Nephron progenitor cell (in vitro differentiated cells): ENCODE data around the gene CCDC116.
A peak's percentile ranks its signal among the peaks of the same experiment; 100 is the strongest.

Source experiments
- DNase-seq: peaks from one replicate; pipeline ENCODE4 v3.0.0; 2021
- H3K27ac Mint-ChIP-seq: 2 replicates; pipeline ENCODE4 v1.8.0; 2021; ENCODE audit warnings: mild to moderate bottlenecking, moderate library complexity, mixed read lengths
- H3K27me3 Mint-ChIP-seq: 2 replicates; pipeline ENCODE4 v1.8.0; 2021; ENCODE audit warnings: mild to moderate bottlenecking, low read depth, mixed read lengths; ENCODE audit not compliant: poor library complexity
- H3K36me3 Mint-ChIP-seq: 2 replicates; pipeline ENCODE4 v1.8.0; 2021; ENCODE audit warnings: low read depth, mixed read lengths
- H3K4me1 Mint-ChIP-seq: 2 replicates; pipeline ENCODE4 v1.8.0; 2021; ENCODE audit warnings: mixed read lengths
- H3K4me3 Mint-ChIP-seq: 2 replicates; pipeline ENCODE4 v1.8.0; 2021; ENCODE audit warnings: mild to moderate bottlenecking, moderate library complexity, mixed read lengths
- H3K9me3 Mint-ChIP-seq: 2 replicates; pipeline ENCODE4 v1.8.0; 2021; ENCODE audit warnings: mild to moderate bottlenecking, moderate library complexity, mixed read lengths
- TF ChIP-seq, protein P1 (sequence below): fragments of 200-600 bp; sonication (generic); IDR thresholded peaks from 2 replicates; pipeline ENCODE4 v1.5.0; 2021; ENCODE audit warnings: antibody characterized with exemption

CCDC116 gene

DNA sequence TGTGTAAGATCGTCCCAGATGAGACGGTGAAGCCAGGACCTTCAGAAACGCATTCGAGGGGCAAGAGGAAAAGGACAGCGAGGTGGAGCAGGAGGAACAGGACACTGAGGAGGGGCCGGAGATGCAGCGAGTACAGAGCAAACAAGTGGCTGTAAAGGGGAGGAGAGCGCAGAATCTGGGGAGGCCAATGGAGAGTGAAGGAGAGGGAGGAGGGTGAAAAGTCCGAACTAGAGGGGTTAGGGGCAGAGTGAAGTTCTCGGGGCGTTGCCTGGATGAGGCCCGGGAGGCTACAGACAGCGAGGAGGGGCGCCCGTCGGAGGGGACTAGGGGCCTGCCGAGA, 24.4 kb downstream of the CCDC116 start:
- TF ChIP-seq, protein P1, sequence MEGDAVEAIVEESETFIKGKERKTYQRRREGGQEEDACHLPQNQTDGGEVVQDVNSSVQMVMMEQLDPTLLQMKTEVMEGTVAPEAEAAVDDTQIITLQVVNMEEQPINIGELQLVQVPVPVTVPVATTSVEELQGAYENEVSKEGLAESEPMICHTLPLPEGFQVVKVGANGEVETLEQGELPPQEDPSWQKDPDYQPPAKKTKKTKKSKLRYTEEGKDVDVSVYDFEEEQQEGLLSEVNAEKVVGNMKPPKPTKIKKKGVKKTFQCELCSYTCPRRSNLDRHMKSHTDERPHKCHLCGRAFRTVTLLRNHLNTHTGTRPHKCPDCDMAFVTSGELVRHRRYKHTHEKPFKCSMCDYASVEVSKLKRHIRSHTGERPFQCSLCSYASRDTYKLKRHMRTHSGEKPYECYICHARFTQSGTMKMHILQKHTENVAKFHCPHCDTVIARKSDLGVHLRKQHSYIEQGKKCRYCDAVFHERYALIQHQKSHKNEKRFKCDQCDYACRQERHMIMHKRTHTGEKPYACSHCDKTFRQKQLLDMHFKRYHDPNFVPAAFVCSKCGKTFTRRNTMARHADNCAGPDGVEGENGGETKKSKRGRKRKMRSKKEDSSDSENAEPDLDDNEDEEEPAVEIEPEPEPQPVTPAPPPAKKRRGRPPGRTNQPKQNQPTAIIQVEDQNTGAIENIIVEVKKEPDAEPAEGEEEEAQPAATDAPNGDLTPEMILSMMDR = no peak
- no peak for DNase-seq
- Mint-ChIP-seq H3K4me1 (peaks cover 44% of the 10 kb centered on the region), H3K9me3 (no peaks in the 10 kb centered on the region), H3K27ac (peak overlapping the region; percentile 97), H3K36me3 (peaks cover 9% of the 10 kb centered on the region), H3K27me3 (peaks cover 5% of the 10 kb centered on the region), H3K4me3 (peak overlapping the region; percentile 67)

DNA sequence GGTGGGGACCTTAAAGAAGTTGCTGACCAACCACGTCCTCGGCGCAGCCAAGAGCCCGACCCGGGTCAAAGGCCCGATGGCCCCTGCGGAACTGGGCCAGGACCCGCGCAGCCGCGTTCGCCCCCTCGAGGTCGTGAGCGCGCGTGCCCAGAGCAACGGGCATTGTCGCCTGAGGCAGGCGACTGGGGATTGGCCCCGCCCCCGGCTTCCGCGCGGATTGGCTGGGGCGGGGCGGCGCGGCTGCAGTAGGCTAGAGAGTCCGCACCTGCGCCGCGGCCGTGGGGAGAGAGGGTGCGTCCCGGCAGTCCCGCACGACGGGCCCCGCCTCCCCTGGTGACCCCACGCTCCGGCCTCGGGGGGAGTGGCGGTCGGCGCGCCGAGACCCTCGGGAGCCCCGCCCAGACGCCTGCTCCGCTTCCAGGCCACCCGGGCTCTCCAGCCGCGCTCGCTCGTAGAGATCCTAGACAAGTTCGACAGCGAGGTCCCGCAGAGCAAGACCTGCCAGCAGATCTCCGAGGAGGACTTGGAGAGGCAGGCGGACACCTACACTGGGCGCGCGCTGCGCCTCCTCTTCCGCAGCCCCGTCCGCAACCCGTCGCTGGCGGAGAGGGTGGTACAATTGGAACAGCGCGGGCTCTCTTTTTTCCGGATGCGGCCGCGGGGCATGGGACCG, 24.9 kb downstream of the CCDC116 start:
- H3K4me1 Mint-ChIP-seq = peaks cover 44% of the 10 kb centered on the region
- H3K9me3 Mint-ChIP-seq = no peaks in the 10 kb centered on the region
- peaks cover 6% of the 10 kb centered on the region for H3K27me3 Mint-ChIP-seq
- TF ChIP-seq, protein P1 = no peak
- H3K27ac Mint-ChIP-seq = peak overlapping the region; percentile 97
- peaks cover 9% of the 10 kb centered on the region for H3K36me3 Mint-ChIP-seq
- H3K4me3 Mint-ChIP-seq = peak overlapping the region; percentile 84
- peak; percentile 91 for DNase-seq

DNA sequence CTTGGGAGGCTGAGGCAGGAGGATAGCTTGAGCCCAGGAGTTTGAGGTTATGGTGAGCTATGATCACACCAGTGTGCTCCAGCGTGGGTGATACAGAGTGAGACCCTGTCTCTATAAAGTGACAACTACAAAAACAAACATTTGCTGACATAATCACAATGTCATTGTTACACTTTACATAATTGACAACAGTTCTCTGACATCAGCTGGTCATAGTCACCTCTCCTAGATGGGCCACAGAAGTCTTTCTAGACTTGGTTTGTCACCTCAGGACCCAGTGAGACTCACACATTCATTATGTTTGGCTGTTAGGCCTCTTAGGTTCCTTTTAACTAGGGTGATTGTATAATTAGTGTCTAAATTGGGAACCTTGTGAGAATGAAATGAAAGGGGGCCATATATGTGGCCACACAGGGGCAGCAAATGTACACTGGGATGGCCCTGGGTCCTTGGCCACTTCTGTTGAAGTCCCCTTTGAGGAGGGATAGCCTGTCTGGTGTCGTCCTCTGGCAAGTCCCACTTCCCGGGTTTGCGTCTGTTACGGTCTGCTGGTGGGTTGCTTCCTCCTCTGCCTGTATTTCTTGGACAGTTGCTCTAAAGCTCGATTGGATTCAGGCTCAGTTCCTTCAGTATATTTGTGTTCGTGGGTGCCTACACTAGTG, 27.4 kb downstream of the CCDC116 start:
- Mint-ChIP-seq H3K4me3 (no peak overlapping the region), H3K9me3 (no peaks in the 10 kb centered on the region), H3K27ac (no peak overlapping the region), H3K4me1 (peaks cover 33% of the 10 kb centered on the region), H3K36me3 (no peaks in the 10 kb centered on the region), H3K27me3 (peaks cover 10% of the 10 kb centered on the region)
- TF ChIP-seq, protein P1 = no peak
- DNase-seq = no peak

DNA sequence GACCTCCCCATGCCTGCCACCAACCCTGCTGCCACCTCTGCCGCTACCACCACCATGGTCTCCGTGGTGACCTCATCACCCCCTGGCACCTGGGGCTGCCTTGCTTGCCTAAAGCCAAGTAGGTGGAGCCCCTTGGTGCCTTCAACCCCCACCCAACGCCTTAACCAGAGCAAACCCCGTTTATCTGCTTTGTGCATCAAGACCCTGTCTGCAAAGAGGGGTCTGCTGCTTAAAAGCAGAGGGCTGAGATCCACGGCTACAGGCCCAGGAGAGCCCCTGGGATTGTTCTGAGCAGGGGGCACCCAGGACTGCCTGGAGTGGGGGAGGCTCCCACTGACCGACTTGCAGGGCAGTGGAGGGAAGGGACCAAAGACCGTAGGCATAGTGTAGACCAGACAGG, 28.3 kb downstream of the CCDC116 start:
- no peak for DNase-seq
- Mint-ChIP-seq H3K4me1 (peaks cover 39% of the 10 kb centered on the region), H3K36me3 (no peaks in the 10 kb centered on the region), H3K27me3 (peaks cover 10% of the 10 kb centered on the region), H3K4me3 (no peak overlapping the region), H3K9me3 (no peaks in the 10 kb centered on the region), H3K27ac (no peak overlapping the region)
- TF ChIP-seq, protein P1 = no peak

DNA sequence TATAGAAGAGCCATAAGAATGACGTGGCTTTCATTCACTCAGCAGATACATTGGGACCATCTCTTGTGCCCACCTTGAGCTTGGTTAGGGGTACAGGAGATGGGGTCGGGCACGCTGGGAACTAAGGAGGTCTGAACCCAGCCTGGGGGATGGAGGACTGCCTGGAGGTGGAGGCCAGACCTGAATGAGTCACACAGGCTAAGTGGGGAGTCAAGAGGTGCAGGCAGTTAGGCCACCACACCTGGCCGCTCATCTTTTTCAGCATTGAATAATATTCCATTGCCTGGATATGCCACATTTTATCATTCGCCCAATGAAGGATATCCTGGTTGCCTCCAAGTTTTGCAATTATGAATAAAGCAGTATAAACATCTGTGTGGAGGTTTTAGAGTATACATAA, 29.4 kb downstream of the CCDC116 start:
- TF ChIP-seq, protein P1 = no peak
- H3K9me3 Mint-ChIP-seq = no peaks in the 10 kb centered on the region
- peaks cover 33% of the 10 kb centered on the region for H3K4me1 Mint-ChIP-seq
- no peak overlapping the region for H3K4me3 Mint-ChIP-seq
- no peak for DNase-seq
- no peak overlapping the region for H3K27ac Mint-ChIP-seq
- no peaks in the 10 kb centered on the region for H3K36me3 Mint-ChIP-seq
- H3K27me3 Mint-ChIP-seq = peaks cover 8% of the 10 kb centered on the region

DNA sequence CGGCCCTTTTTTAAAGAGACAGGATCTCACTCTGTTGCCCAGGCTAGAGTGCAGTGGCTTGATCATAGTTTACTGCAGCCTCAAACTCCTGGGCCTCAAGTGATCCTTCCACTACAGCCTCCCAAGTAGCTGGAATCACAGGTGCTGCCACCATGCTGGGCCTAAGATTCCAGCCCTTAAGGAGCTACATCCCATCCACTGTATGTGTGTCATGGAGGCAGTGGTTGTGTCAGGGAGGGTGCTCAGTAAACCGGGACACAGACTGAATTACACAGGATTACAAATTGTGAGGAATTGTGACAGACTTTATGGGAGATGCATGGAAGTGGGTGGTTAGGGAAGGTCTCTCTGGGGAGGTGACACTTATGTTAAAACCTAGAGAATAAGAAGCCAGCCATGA, 31.2 kb downstream of the CCDC116 start:
- TF ChIP-seq, protein P1 = no peak
- Mint-ChIP-seq H3K27me3 (peaks cover 8% of the 10 kb centered on the region), H3K4me3 (peak overlapping the region; percentile 24), H3K36me3 (peaks cover 5% of the 10 kb centered on the region), H3K4me1 (peaks cover 32% of the 10 kb centered on the region), H3K27ac (no peak overlapping the region), H3K9me3 (no peaks in the 10 kb centered on the region)
- no peak for DNase-seq
